Limb (tissue), 2 donors: Measurements from ENCODE around the gene LGALS3.

Experiments used
- DNase-seq, 2 donors: peaks; one replicate each; pipeline ENCODE4 v3.0.0-alpha.2; 2016; ENCODE audit errors: extremely low spot score in 2 of 2

The LGALS3 gene

DNA sequence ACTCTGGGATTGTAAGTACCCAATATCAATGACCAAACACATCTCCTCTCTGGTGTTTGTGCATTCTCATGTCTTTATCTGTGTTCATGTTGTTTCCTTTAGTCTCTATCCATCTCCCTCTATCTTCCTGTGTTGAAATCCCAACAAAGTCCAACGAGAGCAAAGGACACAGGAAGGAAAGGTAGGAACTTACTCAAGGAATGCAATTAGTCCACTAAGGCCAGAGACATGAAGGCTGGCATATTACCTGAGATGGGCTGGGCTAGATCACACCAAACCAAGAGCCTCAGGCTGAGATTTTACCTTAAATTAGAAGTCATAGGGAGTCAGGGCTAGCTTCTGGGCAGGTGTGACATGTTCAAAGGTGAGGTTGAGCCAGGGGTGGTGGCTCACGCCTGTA is 14.3 kb upstream of the LGALS3 start:
- no peak for DNase-seq

DNA sequence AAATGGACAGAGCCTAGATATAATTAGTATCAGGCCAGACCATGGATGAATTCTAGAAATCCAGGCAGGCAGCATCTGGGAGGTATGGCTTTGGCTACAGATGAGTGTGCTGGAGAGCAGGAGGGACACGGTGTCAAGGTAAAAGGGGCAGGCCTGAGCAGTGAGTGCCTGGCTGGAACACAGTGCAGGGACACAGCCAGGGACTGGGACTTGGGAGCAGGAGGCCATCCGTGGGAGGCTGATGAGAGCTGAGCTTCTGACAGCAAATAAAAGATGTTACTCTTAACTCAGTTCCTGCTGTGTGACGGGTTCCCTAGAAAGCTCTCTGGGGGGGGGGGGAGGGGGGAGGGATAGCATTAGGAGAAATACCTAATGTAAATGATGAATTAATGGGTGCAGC is 13.6 kb upstream of the LGALS3 start:
- DNase-seq = no peak

DNA sequence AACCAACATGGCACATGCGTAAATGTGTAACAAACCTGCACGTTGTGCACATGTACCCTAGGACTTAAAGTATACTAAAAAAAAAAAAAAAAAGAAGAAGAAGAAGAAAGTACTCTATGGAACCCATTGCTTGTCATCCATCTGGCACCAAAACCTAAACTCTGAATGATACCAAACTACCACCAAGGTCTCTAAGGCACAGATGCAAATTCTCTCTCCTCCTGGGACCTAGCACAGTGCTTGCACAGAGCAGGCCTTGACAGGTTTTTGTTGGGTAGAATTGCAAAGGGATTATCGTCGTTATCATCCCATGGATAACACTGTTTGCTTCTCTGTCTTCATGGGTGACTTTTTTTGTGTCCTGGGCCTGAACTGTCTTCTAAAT is 13.2 kb upstream of the LGALS3 start:
- no peak for DNase-seq

DNA sequence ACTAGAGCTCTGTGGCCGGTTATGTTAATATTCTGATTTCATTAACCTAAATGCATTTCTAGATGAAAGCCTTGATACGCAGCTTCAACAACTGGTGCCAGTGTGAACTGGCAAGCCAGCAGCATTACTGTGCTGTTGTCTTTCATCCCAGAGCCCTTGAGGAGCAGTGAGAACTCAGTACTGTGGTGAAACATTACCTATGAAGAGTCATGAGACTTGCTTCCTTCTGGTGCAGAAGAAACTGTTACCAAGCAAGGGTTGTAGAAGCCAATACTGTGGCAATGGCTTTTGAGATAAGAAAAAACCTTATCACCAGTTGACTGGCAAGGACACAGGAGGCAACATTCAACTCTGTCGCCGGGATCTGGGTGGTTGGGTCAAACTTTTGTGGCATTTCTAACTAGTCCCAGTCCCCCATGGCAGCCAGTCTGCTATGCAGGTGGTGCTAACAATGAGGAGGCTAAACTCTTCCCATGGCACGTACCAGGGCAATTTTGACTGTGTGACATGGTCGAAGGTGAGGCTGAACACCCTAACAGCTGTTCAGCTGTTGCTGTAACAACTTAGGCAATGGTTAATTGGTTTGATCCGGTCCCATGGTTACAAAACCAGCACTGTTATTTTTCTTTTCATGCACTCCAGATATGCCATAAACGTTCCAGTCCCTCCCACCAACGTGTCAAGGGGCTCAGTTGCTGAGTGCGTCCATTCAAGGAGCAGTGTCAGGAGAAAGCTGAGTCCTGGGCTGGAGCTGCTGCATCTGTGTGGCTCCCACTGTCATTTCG is 12.6 kb upstream of the LGALS3 start:
- no peak for DNase-seq

DNA sequence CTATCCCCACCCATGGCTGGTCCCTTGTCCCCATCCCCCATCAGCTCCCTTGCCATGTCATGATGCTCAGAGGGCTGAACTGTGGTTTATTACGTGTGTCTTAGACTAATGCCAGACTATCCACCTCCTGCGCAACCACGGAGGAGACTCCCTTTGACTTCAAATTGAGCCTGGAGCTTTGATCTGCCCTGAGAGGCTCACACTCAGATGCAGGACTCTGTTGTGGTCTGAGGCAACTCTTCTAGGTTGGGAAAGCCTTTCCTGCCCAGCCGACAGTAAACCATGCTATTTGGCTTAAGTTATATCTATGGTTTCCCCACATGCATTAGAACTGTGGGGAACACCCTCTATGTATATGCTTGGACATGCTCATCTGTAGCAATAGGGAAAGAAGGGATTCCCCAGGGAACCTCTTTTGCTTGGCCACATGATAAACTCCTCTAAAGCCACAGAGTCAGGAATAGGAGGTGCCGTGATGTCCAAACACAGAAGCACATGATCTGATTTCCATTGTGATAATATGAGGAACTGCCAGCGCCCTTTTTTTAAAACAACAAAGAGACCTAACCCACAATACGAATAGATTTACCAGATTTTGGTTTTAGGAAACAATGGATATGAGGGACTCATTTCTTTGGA is 11.1 kb upstream of the LGALS3 start:
- DNase-seq = no peak

DNA sequence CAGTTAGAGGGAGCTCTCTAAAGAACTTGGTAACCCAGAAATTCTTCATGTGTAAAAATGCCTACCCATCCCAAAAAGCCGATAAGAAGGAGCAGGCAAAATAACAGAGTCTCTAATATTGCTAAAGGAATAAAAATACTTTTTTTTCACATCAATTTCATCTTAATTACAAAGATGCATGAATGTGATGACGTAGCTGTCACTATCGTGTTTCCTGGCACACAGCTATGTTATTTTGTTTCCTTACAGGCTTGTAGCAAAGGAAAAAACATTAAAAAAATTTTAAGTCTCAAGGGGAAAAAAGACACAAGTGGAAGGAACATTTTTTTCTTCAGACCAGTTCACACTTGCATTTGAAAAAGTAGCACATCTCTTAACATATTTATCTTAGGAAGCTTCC is 10.3 kb upstream of the LGALS3 start:
- DNase-seq = no peak

DNA sequence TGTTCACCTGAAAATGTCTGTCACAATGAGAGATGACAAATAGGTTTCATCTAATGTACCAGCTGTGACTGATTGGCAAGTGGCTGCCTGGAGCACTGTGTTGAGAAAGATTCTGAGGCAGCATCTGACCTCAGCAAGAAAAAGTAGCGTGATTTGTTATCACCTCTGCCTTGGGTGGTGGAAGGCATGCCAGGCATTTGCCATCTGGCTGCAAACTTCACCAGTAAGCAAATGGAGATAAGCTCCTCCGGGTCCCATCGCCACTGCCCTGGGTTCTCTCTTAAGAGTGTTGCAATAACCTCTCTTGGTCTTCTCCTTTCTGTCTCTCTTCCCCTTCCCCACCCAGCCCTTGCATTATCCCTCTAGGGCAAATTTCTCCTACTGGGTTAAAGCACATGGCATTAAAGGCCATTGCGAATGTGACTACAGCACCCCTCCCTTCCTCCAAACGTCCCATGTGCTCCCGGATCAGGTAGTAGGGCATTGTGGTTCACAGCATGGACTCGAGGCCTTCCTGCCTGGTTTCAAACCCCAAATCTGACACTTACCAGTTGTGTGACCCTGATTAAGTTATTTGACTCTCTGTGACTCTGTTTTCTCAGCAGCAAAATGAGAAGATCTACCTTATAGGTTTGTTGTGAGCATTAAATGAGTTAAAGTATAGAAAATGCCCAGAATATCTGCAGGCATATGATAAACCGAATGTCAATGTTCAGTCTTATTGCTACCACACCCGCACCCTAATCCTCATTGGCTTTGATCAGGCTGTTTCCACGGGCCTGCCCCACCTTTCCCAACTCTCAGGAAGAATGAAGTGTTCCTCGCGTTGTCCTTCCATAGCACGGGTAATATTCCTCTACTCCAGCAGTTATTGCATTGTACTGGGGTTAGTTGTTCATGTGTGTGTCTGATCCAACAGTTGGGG is 8.2 kb upstream of the LGALS3 start:
- DNase-seq = no peak

DNA sequence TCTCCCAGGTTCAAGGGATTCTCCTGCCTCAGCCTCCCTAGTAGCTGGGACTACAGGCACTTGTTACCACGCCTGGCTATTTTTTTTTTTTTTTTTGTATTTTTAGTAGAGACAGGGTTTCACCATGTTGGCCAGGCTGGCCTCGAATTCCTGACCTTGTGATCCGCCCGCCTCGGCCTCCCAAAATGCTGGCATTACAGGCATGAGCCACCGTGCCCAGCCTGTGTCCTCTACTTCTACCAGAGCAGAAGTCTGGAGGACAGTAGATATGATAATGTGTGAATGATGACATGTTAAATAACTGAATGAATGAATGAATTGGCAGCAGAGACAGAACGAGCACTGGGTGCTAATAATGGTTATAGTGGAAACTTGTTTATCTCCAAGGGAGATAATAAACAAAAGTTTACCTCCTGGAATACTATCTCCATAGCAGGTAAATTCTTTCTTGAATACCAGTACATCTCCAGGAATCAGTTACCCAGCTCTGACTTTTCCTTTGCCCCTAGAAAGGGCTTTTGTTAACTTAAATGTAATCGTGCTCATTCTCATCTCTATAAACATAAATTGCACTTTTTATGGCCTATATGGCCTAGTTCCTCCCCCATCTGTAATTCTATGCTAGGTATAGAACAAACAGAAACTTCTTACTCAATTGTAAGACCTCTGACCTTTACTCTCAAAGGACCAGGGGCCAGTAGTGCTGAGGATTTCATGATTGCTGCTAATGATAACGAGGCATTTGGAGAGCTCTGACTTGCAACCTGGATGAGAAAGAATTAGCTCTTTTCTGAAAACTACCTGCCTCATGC is 7.2 kb upstream of the LGALS3 start:
- no peak for DNase-seq

DNA sequence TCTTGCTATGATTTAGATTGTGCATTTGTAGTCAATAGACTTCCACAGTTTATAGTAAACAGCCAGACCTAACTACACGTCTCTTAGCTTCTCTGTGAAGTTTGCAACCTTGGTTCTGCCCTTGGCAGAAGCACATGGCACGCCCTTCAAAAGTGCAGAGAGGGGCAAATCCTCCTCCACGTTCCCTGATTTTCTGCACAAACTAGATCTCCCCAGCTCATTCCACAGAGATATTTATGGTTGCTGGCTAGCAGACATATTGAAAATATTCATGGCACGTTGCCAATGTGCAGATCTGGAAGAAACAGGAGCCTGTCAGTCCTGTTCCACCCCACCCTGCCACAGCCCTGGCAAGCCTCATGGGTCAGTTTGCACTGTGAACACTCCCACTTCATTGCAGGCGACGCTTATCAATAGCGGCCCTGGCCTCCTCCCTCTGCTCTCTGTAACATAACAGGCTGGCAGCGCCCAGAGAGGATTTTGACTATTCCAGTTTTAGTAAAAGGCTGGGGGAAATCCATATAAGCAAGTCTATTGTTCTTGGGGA is 6.5 kb upstream of the LGALS3 start:
- peak; percentile 57 to 67 for DNase-seq

DNA sequence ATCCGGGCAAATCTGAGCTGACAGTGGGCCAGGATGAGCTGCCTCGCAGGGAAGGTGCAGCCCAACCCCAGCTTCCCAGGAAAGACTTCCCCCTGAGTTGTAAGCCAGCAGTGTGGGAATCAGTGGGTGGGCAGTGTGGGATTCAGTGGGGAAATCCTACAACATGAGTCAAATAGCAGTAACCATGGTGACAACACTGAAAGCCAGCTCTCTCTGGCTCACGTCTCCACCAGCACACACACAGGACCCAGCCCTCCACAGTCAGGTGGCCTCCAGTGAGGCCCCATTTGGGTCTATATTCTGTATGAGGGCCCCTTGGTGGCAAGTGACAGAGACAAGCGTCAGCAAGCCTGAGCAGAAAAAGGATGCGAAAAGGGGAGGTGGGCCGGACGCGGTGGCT is 6.0 kb upstream of the LGALS3 start:
- DNase-seq = peak in 1 of 2 donors; percentile 57

DNA sequence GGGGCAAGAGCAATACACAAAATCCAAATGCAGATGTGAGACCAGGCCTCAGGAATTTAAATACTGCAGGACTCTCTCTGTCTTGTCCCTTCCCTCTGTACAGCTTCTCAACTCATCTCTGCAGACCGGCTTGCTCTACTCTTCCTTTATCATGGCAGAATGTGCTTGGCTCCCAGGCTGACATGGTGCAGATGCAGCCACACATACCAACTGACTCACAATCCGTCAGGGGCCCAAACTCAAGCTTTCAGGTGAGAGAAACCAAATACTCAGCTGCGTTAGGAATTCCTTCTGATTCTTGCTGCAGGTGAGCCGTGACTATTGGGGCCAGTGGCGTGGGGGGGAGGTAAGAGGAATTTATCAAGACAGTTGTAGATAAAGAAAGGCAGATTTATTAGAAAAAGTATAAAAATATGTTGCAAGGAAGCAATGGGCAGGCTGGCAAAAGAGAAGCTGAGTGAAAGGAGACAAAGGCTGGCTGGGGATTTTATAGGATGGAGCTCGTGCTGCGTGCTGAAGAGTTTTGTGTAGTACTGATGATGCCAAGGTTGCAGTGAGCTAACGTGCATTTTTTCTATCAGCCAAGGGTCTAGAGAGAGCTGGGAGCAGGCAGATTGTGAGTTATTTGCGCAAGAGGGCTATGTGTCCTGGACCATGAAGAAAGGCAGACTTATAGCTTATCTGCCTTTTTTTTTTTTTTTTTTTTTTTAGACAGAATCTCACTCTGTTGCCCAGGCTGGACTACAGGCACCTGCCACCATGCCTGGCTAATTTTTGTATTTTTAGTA is 5.0 kb upstream of the LGALS3 start:
- DNase-seq = no peak

DNA sequence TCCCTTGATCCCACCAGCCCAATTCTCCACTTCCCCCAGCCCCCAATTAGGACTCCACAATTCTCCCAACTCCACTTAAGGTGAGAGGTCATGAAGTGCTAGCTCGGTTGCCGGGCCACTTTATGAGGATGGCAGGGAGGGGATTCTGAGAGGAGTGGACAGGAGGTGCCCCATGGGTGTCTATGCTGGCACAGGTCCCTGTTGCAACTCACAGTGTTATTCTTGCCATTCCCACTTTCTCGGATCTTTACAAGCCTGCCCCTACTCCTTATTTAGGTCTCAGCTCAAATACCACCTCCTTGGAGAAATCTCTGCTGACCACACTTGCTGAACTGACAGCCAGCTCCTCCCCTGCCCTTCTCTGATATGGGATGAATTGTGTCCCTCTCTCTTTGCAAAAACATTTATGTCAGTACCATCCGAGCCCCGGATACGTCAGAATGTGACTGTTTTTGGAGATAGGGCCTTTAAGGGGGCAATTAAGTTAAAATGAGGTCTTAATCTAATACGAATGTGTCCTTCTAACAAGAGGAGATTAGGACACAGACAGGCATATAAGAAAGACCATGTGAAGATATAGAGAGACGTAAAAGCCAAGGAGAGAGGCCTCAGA is 4.2 kb upstream of the LGALS3 start:
- no peak for DNase-seq

DNA sequence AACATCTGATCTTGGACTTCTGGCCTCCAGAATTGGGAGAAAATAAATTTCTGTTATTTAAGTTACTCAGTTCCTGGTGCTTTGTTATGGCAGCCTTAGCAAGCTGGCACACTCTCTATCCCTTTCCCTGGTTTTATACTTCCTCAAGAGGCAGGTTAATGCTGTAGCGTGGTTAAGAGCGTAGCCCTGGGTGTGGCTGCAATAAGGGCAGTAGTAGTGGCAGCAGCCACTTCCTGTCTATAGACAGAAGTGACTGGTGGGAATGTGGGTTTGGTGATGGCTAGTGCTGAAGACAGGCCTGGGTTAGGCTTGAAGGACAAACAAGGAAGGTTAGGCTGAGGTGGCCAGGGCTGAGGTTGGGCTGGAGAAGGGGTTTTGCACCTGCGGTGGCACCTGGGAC is 3.6 kb upstream of the LGALS3 start:
- DNase-seq = no peak

DNA sequence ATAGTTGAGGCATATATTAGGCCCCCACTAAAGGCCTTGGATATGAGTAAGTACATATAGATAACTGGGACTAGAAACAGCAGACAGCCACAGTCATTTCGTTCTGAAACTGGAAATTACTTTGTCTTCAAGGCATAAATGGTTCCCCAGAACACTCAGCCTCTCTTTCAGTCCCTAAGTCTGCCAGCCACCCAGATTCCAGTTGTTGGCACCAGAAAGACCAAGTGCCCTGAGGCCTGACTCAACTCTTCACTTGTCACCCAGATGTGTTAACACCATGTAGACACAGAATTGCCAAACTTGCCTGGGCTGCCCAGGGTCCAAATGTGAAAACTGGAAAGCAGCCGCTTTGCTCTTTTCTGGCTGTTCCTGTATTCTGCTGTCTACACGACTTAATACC is 3.0 kb upstream of the LGALS3 start:
- DNase-seq = no peak

DNA sequence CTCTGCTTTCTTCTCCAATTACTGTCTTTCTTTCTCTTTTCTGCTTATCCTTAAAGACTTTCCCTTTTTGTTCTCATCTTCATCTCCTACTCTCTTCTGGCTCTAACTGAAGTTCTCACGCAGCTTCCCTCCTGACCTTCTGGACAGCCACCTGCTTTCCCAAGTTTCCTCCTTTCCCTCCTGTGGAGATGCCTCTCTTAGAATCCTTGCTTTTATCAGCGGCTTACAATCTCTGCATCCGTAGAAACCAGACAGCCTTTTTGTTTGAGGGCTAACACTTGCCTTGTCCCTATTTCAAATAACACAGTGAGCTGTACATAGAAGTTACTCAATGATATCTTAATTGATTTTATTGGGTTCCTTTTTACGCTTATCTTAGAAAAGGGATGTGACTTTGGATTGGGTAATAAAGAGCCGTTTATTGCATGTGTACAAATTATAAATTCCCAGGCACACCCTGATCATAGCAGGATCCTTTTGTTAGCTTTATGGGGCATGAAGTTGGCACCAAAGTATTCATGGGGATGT is 2.1 kb upstream of the LGALS3 start:
- DNase-seq = no peak

DNA sequence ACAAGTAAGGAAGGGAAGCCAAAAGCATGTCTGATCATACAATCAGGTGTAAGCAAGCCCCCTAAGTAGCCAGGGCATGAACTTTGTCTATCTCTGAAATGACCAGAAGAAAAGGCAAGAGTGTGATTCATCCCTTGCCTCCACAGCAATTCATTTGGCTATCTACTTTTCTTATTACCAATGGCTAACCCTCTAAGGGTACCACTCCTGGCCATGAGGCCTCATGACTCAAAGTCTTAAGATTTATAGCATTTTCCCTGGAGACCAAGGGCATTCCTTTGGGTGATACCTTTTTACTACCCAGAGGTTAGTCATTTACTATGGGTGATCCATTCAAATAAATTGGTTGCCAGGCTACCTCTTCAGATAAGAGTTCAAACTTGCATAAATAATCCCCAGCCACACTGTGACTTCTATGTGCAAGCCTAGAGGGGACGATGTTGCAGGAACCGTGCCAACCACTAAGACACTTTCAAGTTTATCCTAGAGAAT is 1.5 kb upstream of the LGALS3 start:
- DNase-seq = no peak

DNA sequence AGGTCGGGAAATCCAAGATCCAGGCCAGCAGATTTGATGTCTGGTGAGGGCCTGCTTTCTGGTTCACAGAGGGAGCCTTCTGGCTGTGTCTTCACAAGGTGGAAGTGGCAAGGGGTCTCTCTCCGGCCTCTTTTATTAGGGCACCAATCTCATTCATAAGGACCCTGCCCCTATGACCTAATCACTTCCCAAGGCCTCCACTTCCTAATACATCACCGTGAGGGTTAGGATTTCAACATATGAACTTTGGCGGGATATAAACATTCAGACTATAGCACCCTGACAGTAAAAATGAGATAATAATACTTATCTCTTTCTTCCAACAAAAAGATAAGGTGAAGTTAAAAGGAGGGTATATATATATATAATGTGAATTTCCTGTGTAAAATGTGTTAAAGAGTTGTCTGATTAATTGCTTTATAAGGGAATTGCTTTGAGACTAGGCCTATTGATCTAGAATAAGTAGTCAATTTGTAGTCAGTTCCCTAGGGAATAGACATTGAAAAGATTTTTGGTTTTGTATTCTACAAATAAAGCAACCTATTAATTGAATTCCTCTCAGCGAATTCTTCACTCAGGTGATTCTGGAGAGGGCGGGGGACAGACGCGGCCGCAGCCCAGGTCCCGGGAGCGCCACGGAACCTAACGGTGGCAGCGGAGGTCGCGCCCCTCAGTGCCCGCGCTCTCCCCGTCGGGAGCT is 516 bp upstream of the LGALS3 start:
- DNase-seq = no peak

DNA sequence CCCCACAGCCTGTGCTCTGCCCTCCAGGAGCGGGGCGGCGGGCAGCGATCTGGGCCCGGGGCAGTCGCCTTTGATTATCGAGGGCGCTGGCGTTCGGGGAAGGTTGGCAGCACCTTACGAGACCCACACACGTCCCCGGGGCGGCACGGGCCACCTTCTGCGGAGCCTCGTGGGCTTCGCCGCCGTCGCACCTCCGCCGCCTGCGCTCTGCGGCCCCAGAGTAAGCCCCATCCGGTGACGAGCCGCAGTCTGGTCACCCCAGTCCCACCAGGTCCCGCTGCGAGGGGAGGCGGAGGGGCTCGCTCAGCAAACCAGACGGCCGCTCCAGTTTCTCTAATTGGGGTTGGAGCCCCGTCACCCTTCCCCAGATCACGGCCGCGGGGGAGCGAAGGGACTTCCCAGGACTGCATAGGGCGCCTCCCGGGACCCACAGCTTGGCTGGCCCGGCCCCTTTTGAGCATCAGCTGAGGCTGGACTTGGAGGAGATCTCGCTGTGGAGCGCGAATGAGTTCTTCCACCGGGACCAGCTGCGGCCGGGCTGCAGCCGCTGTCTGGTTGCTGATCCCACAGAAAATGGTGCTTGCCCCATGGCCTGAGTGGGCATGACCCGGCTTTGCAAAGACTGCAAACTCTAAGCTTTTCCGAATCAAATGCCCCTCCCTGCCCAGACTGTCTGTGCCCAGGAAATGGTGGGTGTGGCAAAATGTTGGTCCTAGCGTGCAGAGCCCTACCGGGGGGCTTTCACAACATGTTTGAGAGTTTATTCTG is 560 bp downstream of the LGALS3 start:
- peak in 1 of 2 donors; percentile 68 for DNase-seq
